GM12878 (cell line): ENCODE measurements around the gene DDX20. TPM values are rescaled to one million over a fixed set of nuclear protein-coding genes. Genes with fewer than 3 reads are reported as not detected.

Source experiments
- ASH2L ChIP-seq: fragments of 300-600, 200-600 bp; sonication (generic); IDR thresholded peaks from 2 replicates; pipeline ENCODE4 v1.6.1; 2017; ENCODE audit warnings: low read depth, mild to moderate bottlenecking, borderline replicate concordance
- FOS ChIP-seq: IDR thresholded peaks from 3 replicates; pipeline ENCODE4 v1.6.1; 2011; ENCODE audit warnings: borderline replicate concordance; ENCODE audit not compliant: insufficient read length; ENCODE audit errors: extremely low read depth
- HDGF ChIP-seq: fragments of 450-650 bp; IDR thresholded peaks from 2 replicates; pipeline ENCODE4 v1.6.1; 2016; ENCODE audit warnings: antibody characterized with exemption
- MYB ChIP-seq: fragments of 150-350 bp; IDR thresholded peaks from 2 replicates; pipeline ENCODE4 v1.6.1; 2014; ENCODE audit warnings: mild to moderate bottlenecking, low read depth, low read length, borderline replicate concordance
- MYC ChIP-seq: IDR thresholded peaks from 2 replicates; pipeline ENCODE4 v1.6.1; 2011; ENCODE audit warnings: mild to moderate bottlenecking, low read length, moderate library complexity, inconsistent platforms; ENCODE audit not compliant: insufficient read depth, insufficient replicate concordance, insufficient read length, severe bottlenecking
- NFIC ChIP-seq: IDR thresholded peaks from 2 replicates; pipeline ENCODE4 v1.6.1; 2012; ENCODE audit warnings: low read depth, mild to moderate bottlenecking, inconsistent platforms, low read length, moderate library complexity
- NFXL1 ChIP-seq: fragments of 450-650 bp; IDR thresholded peaks from 2 replicates; pipeline ENCODE4 v1.6.1; 2017; ENCODE audit warnings: antibody characterized with exemption, mild to moderate bottlenecking, borderline replicate concordance
- NFYA ChIP-seq: IDR thresholded peaks from 2 replicates; pipeline ENCODE4 v1.6.1; 2011; ENCODE audit warnings: low read depth, mild to moderate bottlenecking, low read length, improper control_type of control experiment, borderline replicate concordance
- TCF12 ChIP-seq: IDR thresholded peaks from 2 replicates; pipeline ENCODE4 v1.6.1; 2011; ENCODE audit warnings: low read depth, mild to moderate bottlenecking, low read length
- ZNF207 ChIP-seq: fragments of 450-650 bp; IDR thresholded peaks from 2 replicates; pipeline ENCODE4 v1.6.1; 2014; ENCODE audit warnings: antibody characterized with exemption, mild to moderate bottlenecking, borderline replicate concordance
- polyA plus RNA-seq, 11 experiments: library from polyadenylated mRNA; depleted of rRNA in 4 of 11; unstranded in 6 of 11; stranded (reverse) in 5 of 11; fragments of >200 nt; fragmentation: Nextera tagmentation in 4 of 11; fragmentation: Illumina TruSeq in 1 of 11; extraction: Ambion mirVana in 4 of 11; extraction: Trizol in 1 of 11; gene quantifications; 1 replicate in 1 of 11; 2 replicates in 10 of 11; pipeline versions ENCODE4 v1.2.1 to v1.2.3, GENCODE V29; 2011 to 2016; ENCODE audit warnings: inconsistent platforms in 2 of 11, missing spikeins in 2 of 11, low read depth in 1 of 11
- total RNA-seq, 4 experiments: library from RNA; depleted of rRNA in 3 of 4; stranded (reverse); fragments of >200 nt in 3 of 4; fragmentation: Illumina TruSeq in 1 of 4; extraction: Trizol in 1 of 4; gene quantifications; 2 replicates each; pipeline versions ENCODE4 v1.2.1 to v1.2.3, GENCODE V29; 2013 to 2021
- TF ChIP-seq, protein P1 (sequence below): fragments of 450-650 bp; IDR thresholded peaks from 2 replicates; pipeline ENCODE4 v1.6.1; 2016; ENCODE audit warnings: mild to moderate bottlenecking
- TF ChIP-seq, protein P2 (sequence below): fragments of 450-650 bp; IDR thresholded peaks from 2 replicates; pipeline ENCODE4 v1.6.1; 2017; ENCODE audit warnings: low read depth, mild to moderate bottlenecking, moderate library complexity
- TF ChIP-seq, protein P3 (sequence below): fragments of 450-650 bp; IDR thresholded peaks from 2 replicates; pipeline ENCODE4 v1.6.1; 2017; ENCODE audit warnings: borderline replicate concordance

DDX20 gene
- total and polyA plus RNA-seq, 10 of the 15 experiments (the other 5 are each of a cell fraction or from before 2014, with no cell fraction given): 7.2 to 30.6 (median 25.1) TPM

DNA sequence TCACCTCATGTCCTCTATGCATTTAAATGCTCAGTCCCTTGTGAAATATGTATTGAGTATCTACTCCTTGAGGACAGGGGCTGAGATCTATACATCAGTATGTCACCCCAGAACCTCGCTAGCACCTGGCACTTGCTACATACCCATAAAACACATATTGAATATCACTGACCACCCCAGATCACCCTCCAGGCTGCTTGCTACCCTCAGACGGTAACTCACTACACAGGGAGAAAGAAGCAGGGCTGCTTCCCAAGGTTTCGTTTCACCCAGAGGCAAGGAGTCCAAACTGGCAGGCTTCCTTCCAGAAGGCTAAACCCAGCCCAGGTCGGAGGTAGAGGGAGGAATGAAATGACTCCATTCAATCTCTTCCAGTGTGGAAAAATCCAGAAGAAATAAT is 25.0 kb upstream of the DDX20 start (continued):
- TF ChIP-seq, protein P1, sequence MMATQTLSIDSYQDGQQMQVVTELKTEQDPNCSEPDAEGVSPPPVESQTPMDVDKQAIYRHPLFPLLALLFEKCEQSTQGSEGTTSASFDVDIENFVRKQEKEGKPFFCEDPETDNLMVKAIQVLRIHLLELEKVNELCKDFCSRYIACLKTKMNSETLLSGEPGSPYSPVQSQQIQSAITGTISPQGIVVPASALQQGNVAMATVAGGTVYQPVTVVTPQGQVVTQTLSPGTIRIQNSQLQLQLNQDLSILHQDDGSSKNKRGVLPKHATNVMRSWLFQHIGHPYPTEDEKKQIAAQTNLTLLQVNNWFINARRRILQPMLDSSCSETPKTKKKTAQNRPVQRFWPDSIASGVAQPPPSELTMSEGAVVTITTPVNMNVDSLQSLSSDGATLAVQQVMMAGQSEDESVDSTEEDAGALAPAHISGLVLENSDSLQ: no peak
- TF ChIP-seq ASH2L: no peak
- TF ChIP-seq NFYA: no peak
- no peak for TF ChIP-seq HDGF
- TF ChIP-seq MYC: no peak
- no peak for TF ChIP-seq MYB
- no peak for TF ChIP-seq ZNF207
- TF ChIP-seq, protein P2, sequence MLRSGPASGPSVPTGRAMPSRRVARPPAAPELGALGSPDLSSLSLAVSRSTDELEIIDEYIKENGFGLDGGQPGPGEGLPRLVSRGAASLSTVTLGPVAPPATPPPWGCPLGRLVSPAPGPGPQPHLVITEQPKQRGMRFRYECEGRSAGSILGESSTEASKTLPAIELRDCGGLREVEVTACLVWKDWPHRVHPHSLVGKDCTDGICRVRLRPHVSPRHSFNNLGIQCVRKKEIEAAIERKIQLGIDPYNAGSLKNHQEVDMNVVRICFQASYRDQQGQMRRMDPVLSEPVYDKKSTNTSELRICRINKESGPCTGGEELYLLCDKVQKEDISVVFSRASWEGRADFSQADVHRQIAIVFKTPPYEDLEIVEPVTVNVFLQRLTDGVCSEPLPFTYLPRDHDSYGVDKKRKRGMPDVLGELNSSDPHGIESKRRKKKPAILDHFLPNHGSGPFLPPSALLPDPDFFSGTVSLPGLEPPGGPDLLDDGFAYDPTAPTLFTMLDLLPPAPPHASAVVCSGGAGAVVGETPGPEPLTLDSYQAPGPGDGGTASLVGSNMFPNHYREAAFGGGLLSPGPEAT: no peak
- no peak for TF ChIP-seq NFIC
- TF ChIP-seq, protein P3, sequence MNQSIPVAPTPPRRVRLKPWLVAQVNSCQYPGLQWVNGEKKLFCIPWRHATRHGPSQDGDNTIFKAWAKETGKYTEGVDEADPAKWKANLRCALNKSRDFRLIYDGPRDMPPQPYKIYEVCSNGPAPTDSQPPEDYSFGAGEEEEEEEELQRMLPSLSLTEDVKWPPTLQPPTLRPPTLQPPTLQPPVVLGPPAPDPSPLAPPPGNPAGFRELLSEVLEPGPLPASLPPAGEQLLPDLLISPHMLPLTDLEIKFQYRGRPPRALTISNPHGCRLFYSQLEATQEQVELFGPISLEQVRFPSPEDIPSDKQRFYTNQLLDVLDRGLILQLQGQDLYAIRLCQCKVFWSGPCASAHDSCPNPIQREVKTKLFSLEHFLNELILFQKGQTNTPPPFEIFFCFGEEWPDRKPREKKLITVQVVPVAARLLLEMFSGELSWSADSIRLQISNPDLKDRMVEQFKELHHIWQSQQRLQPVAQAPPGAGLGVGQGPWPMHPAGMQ: no peak
- no peak for TF ChIP-seq FOS
- TF ChIP-seq NFXL1: no peak
- TF ChIP-seq TCF12: no peak
